ENCODE results near the gene PALM3.
A peak's percentile ranks its signal among the peaks of the same experiment; 100 is the strongest.

PALM3 gene

GRCh38 chr19:14091081-14091812, 29.4 kb upstream of the PALM3 start:
- Histone ChIP-seq H3K36me3 (ENCODE audit: low read length) (peaks cover 3% of the 10 kb centered on the region; the same call in 1 of the 2 replicates), H3F3A (ENCODE audit: insufficient read depth) (peaks cover 19% of the 10 kb centered on the region), H4K20me1 (ENCODE audit: low read depth, low read length) (no peaks in the 10 kb centered on the region), H3K9me2 (replicated peaks; ENCODE audit: insufficient read depth, low read length) (no peaks in the 10 kb centered on the region), H3K9ac (ENCODE audit: low read length) (peak overlapping the region; percentile 97), H3K27ac (ENCODE audit: low read depth, low read length) (peak overlapping the region; percentile 87), H3K4me2 (ENCODE audit: low read depth, low read length, poor library complexity, severe bottlenecking) (peak overlapping the region; percentile 99), H2AFZ (ENCODE audit: low read depth, low read length, severe bottlenecking) (peak overlapping the region; percentile 91), H3K4me3 (ENCODE audit: insufficient read depth, low read length, poor library complexity, severe bottlenecking) (peak overlapping the region; percentile 99), H3K27me3 (ENCODE audit: low read length) (no peaks in the 10 kb centered on the region), H3K9me3 (ENCODE audit: insufficient read depth, low read length) (no peaks in the 10 kb centered on the region), H3K79me2 (ENCODE audit: insufficient read depth, low read length) (peaks cover 6% of the 10 kb centered on the region)
- TF ChIP-seq EZH2phosphoT487 (conservative IDR thresholded peaks at IDR 0.05; ENCODE audit: low read length) (no peak), CTCF (IDR thresholded peaks at IDR 0.05; ENCODE audit: insufficient read depth, low read length, poor library complexity, severe bottlenecking) (peak; percentile 54)

- H3K36me3 ChIP-seq (ENCODE audit: low read length): peaks cover 3% of the 10 kb centered on the region; the same call in 1 of the 2 replicates
- H3K4me2 ChIP-seq (ENCODE audit: low read depth, low read length, poor library complexity, severe bottlenecking): peak within 1 kb of the TSS; percentile 99
- H3K4me3 ChIP-seq (ENCODE audit: insufficient read depth, low read length, poor library complexity, severe bottlenecking): peak within 1 kb of the TSS; percentile 99
- TF ChIP-seq CTCF (IDR thresholded peaks at IDR 0.05; ENCODE audit: insufficient read depth, low read length, poor library complexity, severe bottlenecking) (no peak), EZH2phosphoT487 (conservative IDR thresholded peaks at IDR 0.05; ENCODE audit: low read length) (no peak)
- H2AFZ ChIP-seq (ENCODE audit: low read depth, low read length, severe bottlenecking): peak within 1 kb of the TSS; percentile 91
- peaks cover 6% of the 10 kb centered on the region for H3K79me2 ChIP-seq (ENCODE audit: insufficient read depth, low read length)
- no peaks in the 10 kb centered on the region for H3K9me3 ChIP-seq (ENCODE audit: insufficient read depth, low read length)
- H3K9ac ChIP-seq (ENCODE audit: low read length): peak within 1 kb of the TSS; percentile 97
- no peaks in the 10 kb centered on the region for H3K27me3 ChIP-seq (ENCODE audit: low read length)
- no peaks in the 10 kb centered on the region for H3K9me2 ChIP-seq (replicated peaks; ENCODE audit: insufficient read depth, low read length)
- peak within 1 kb of the TSS; percentile 87 for H3K27ac ChIP-seq (ENCODE audit: low read depth, low read length)
- H3F3A ChIP-seq (ENCODE audit: insufficient read depth): peaks cover 19% of the 10 kb centered on the region
- no peaks in the 10 kb centered on the region for H4K20me1 ChIP-seq (ENCODE audit: low read depth, low read length)
These were observed 28.7 kb upstream of the PALM3 start, which contains the start of gene SAMD1 for GRCh38 chr19:14090509-14091080. Gene SAMD1 (minus strand): TSS chr19:14090751.

GRCh38 chr19:14089662-14090508, 28.0 kb upstream of the PALM3 start:
- Histone ChIP-seq H3K4me2 (ENCODE audit: low read depth, low read length, poor library complexity, severe bottlenecking) (peak overlapping the region; percentile 57), H2AFZ (ENCODE audit: low read depth, low read length, severe bottlenecking) (no peak overlapping the region), H3K27me3 (ENCODE audit: low read length) (no peaks in the 10 kb centered on the region), H3K36me3 (ENCODE audit: low read length) (peaks cover 3% of the 10 kb centered on the region; the same call in 1 of the 2 replicates), H3K27ac (ENCODE audit: low read depth, low read length) (peak overlapping the region; percentile 83), H4K20me1 (ENCODE audit: low read depth, low read length) (no peaks in the 10 kb centered on the region), H3K9me2 (replicated peaks; ENCODE audit: insufficient read depth, low read length) (no peaks in the 10 kb centered on the region), H3K9me3 (ENCODE audit: insufficient read depth, low read length) (no peaks in the 10 kb centered on the region), H3F3A (ENCODE audit: insufficient read depth) (peaks cover 18% of the 10 kb centered on the region), H3K9ac (ENCODE audit: low read length) (peak overlapping the region; percentile 68), H3K4me3 (ENCODE audit: insufficient read depth, low read length, poor library complexity, severe bottlenecking) (peak overlapping the region; percentile 79), H3K79me2 (ENCODE audit: insufficient read depth, low read length) (peaks cover 6% of the 10 kb centered on the region)
- TF ChIP-seq CTCF (IDR thresholded peaks at IDR 0.05; ENCODE audit: insufficient read depth, low read length, poor library complexity, severe bottlenecking): no peak
